Activated CD8-positive, alpha-beta T cell treated with anti-CD3 and anti-CD28 coated beads for 36 hours (primary cell): Measurements from ENCODE around the gene RAB1B. TPM values are rescaled to one million over a fixed set of nuclear protein-coding genes. Genes with fewer than 3 reads are reported as not detected.
"Not testable (repeated sequence)": the region's sequence is repeated elsewhere in the genome, so short reads cannot be mapped to it uniquely, and the experiment has no call there.

ENCODE experiments used
- ATAC-seq: fragments of 200-7000 bp; cut with Tn5 transposase; one replicate; pipeline ENCODE4 v1.10.0; 2021; ENCODE audit warnings: mild to moderate bottlenecking, moderate library complexity
- CTCF ChIA-PET: fragments of 350-600 bp; sonication (Branson Sonifier 250); formaldehyde crosslinking; loops from one replicate; lab custom pipeline; 2021; ENCODE audit warnings: antibody characterized with exemption; lab: Charles Lee
- POLR2A ChIA-PET: fragments of 350-600 bp; sonication (Branson Sonifier 250); formaldehyde crosslinking; loops from one replicate; lab custom pipeline; 2021; ENCODE audit warnings: antibody characterized with exemption; lab: Charles Lee
- DNase-seq: peaks from one replicate; pipeline ENCODE4 v3.0.0-alpha.2; 2020
- H3K27ac Mint-ChIP-seq: one replicate; pipeline ENCODE4 v1.8.0; 2021; ENCODE audit warnings: mild to moderate bottlenecking, mixed read lengths
- H3K27me3 Mint-ChIP-seq: one replicate; pipeline ENCODE4 v1.8.0; 2021; ENCODE audit warnings: mixed read lengths
- H3K36me3 Mint-ChIP-seq: one replicate; pipeline ENCODE4 v1.8.0; 2021; ENCODE audit warnings: low read depth, mixed read lengths
- H3K4me1 Mint-ChIP-seq: one replicate; pipeline ENCODE4 v1.8.0; 2021; ENCODE audit warnings: low read depth, mixed read lengths
- H3K4me3 Mint-ChIP-seq: one replicate; pipeline ENCODE4 v1.8.0; 2021; ENCODE audit warnings: mild to moderate bottlenecking, moderate library complexity, mixed read lengths
- H3K9me3 Mint-ChIP-seq: one replicate; pipeline ENCODE4 v1.8.0; 2021; ENCODE audit warnings: mixed read lengths
- CTCF ChIP-seq: fragments of 200-600 bp; IDR thresholded peaks from one replicate; pipeline ENCODE4 v1.8.0; 2022; ENCODE audit warnings: antibody characterized with exemption, mild to moderate bottlenecking
- intact Hi-C: fragments of 100-400 bp; cut with micrococcal nuclease; formaldehyde crosslinking; loops from one replicate; pipeline ENCODE4 v1.10.0; 2022
- total RNA-seq, 2 experiments: library from RNA; stranded (reverse); gene quantifications; one replicate each; pipeline ENCODE4 v1.2.3, GENCODE V29; 2021

The RAB1B gene
- total RNA-seq, 2 experiments from 2014 or later, result 97.9 to 98.2 TPM

GRCh38 chr11:66271816-66272215, 3.4 kb downstream of the RAB1B start:
- no peak for ATAC-seq
- no peak for TF ChIP-seq CTCF
- Mint-ChIP-seq H3K27ac (peak overlapping the region; percentile 27), H3K4me3 (no peak overlapping the region), H3K4me1 (peaks cover 29% of the 10 kb centered on the region), H3K36me3 (peaks cover 51% of the 10 kb centered on the region), H3K27me3 (no peaks in the 10 kb centered on the region), H3K9me3 (no peaks in the 10 kb centered on the region)
- intact Hi-C loops, result no loop called here
- CTCF ChIA-PET, result interaction anchor here (0.8 to 7.6 kb wide), 6 partner anchors 10 to 92 kb away, joined by 3 to 37 read pairs (median 4); partner anchors contain the start of gene YIF1A
- POLR2A ChIA-PET, result interaction anchor here (3.0 to 6.4 kb wide), 2 partner anchors 9 to 12 kb away, joined by 8 to 76 read pairs; partner anchors contain the start of gene CNIH2
- DNase-seq, result no peak

- ChIA-PET CTCF (interaction anchor here (1.3 to 7.6 kb wide), 4 partner anchors 9 to 228 kb away, joined by 3 to 37 read pairs (median 5); partner anchors contain the start of gene YIF1A), POLR2A (interaction anchor here (1.4 to 6.4 kb wide), 3 partner anchors 8 to 94 kb away, joined by 3 to 76 read pairs (median 8); partner anchors contain the start of gene CNIH2)
- no peak for ATAC-seq
- DNase-seq, result no peak
- no peak overlapping the region for H3K4me3 Mint-ChIP-seq
- peak overlapping the region; percentile 66 for H3K27ac Mint-ChIP-seq
- H3K9me3 Mint-ChIP-seq, result no peaks in the 10 kb centered on the region
- peaks cover 24% of the 10 kb centered on the region for H3K4me1 Mint-ChIP-seq
- peaks cover 47% of the 10 kb centered on the region for H3K36me3 Mint-ChIP-seq
- no peak for TF ChIP-seq CTCF
- no peaks in the 10 kb centered on the region for H3K27me3 Mint-ChIP-seq
- intact Hi-C loops, result no loop called here
Observed at GRCh38 chr11:66272596-66272995, 4.2 kb downstream of the RAB1B start.

- H3K4me3 Mint-ChIP-seq, result no peak overlapping the region
- intact Hi-C loops, result no loop called here
- no peaks in the 10 kb centered on the region for H3K9me3 Mint-ChIP-seq
- peaks cover 28% of the 10 kb centered on the region for H3K4me1 Mint-ChIP-seq
- no peak for TF ChIP-seq CTCF
- POLR2A ChIA-PET, result interaction anchor here (1.1 to 1.4 kb wide), 2 partner anchors 11 to 92 kb away, joined by 3 read pairs; no protein-coding TSS in a partner anchor
- DNase-seq (no peak), ATAC-seq (no peak)
- CTCF ChIA-PET, result interaction anchor here (7.6 kb wide), 1 partner anchor 7 kb away, joined by 37 read pairs; no protein-coding TSS in a partner anchor
- H3K36me3 Mint-ChIP-seq, result peaks cover 45% of the 10 kb centered on the region
- no peaks in the 10 kb centered on the region for H3K27me3 Mint-ChIP-seq
- H3K27ac Mint-ChIP-seq, result no peak overlapping the region
Observed at GRCh38 chr11:66274219-66274618, 5.8 kb downstream of the RAB1B start.

- CTCF ChIA-PET, result interaction anchor here (1.2 kb wide), 1 partner anchor 10 kb away, joined by 3 read pairs; no protein-coding TSS in a partner anchor
- Mint-ChIP-seq H3K27me3 (peaks cover 1% of the 10 kb centered on the region), H3K4me1 (peaks cover 23% of the 10 kb centered on the region), H3K4me3 (no peak overlapping the region), H3K9me3 (no peaks in the 10 kb centered on the region), H3K36me3 (peaks cover 41% of the 10 kb centered on the region), H3K27ac (no peak overlapping the region)
- no peak for TF ChIP-seq CTCF
- intact Hi-C loops, result no loop called here
- POLR2A ChIA-PET, result no interaction called here
- ATAC-seq (no peak), DNase-seq (no peak)
Observed at GRCh38 chr11:66275396-66275795, 7.0 kb downstream of the RAB1B start.

GRCh38 chr11:66275984-66276612, 7.7 kb downstream of the RAB1B start:
- Mint-ChIP-seq H3K4me3 (no peak overlapping the region), H3K27me3 (peaks cover 1% of the 10 kb centered on the region), H3K4me1 (peaks cover 18% of the 10 kb centered on the region), H3K9me3 (no peaks in the 10 kb centered on the region), H3K36me3 (peaks cover 36% of the 10 kb centered on the region), H3K27ac (no peak overlapping the region)
- intact Hi-C loops, result no loop called here
- ChIA-PET POLR2A (no interaction called here), CTCF (interaction anchor here (1.2 kb wide), 1 partner anchor 9 kb away, joined by 3 read pairs; no protein-coding TSS in a partner anchor)
- ATAC-seq (no peak), DNase-seq (no peak)
- no peak for TF ChIP-seq CTCF

- H3K27ac Mint-ChIP-seq, DNase-seq, ATAC-seq, intact Hi-C loops, CTCF ChIA-PET, H3K9me3 Mint-ChIP-seq, H3K27me3 Mint-ChIP-seq: not testable (repeated sequence)
- peaks cover 17% of the 10 kb centered on the region for H3K4me1 Mint-ChIP-seq
- POLR2A ChIA-PET, result interaction anchor here (1.0 to 7.8 kb wide), 3 partner anchors 6 to 18 kb away, joined by 3 to 76 read pairs (median 5); partner anchors contain the start of gene RAB1B
- H3K4me3 Mint-ChIP-seq, result peak overlapping the region; percentile 2
- peaks cover 36% of the 10 kb centered on the region for H3K36me3 Mint-ChIP-seq
Observed at GRCh38 chr11:66276619-66277018, 8.2 kb downstream of the RAB1B start.

GRCh38 chr11:66277064-66277463, 8.6 kb downstream of the RAB1B start:
- Mint-ChIP-seq H3K4me3 (peak overlapping the region; percentile 2), H3K4me1 (peaks cover 14% of the 10 kb centered on the region), H3K36me3 (peaks cover 31% of the 10 kb centered on the region)
- ATAC-seq, H3K27ac Mint-ChIP-seq, intact Hi-C loops, DNase-seq, H3K9me3 Mint-ChIP-seq, H3K27me3 Mint-ChIP-seq, CTCF ChIA-PET: not testable (repeated sequence)
- POLR2A ChIA-PET, result interaction anchor here (1.0 to 7.8 kb wide), 3 partner anchors 7 to 18 kb away, joined by 3 to 76 read pairs (median 5); partner anchors contain the start of gene RAB1B
